Measurements from ENCODE around the gene MAB21L1. TPM values are rescaled to one million over a fixed set of nuclear protein-coding genes. Genes with fewer than 3 reads are reported as not detected.

The MAB21L1 gene
- total and polyA plus RNA-seq, 2 donors (not counting 3 experiments of a cell fraction or from before 2014, with no cell fraction given) = 0.03 TPM; not detected in 1

DNA sequence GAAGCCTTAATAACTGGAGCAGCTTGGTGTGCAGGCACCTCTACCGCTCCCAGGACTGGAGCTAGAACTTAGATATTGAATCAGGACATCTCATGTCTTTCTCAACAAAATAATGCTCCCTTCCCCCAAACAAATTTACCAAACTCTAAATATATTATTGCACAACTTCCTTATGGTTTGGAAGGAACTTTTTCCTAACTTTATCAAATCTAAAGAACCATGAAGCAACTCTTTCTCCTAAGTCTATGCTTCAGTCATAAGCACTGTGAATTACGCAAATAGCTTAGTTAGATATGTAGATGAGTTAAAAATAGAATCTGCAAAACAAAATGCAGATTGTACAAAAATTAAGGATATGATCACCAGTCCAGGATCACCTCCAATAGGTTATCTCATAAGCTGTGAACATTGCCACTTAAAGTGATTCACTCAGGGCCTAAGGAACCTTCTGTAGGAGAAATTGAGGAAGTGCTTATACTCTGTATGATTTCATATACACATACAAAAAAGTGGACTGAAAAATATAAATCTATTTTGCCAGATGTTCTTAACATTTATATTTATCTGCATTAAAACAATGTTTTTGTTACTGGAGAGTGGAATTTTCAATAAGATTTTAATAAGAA lies 20.4 kb upstream of the MAB21L1 start:
- FAIRE-seq (no peak), DNase-seq (ENCODE audit: low read depth, low spot score) (no peak)
- no TSS peak for BruUV-seq (replicated peaks)
- dilution Hi-C loops (cut with MboI; ENCODE audit: extremely low pct_ligation_motif_present, low sequenced_read_pairs) = no loop called here
- CTCF ChIA-PET = interaction anchor here (0.9 to 1.3 kb wide), 2 partner anchors 9 to 13 kb away, joined by 3 read pairs; no protein-coding TSS in a partner anchor
- Histone ChIP-seq H2AFZ (ENCODE audit: low read depth, low read length) (no peak overlapping the region), H3K9me3 (replicated peaks; ENCODE audit: control insufficient read depth, insufficient read depth, low read length) (no peaks in the 10 kb centered on the region), H3K9me1 (replicated peaks; ENCODE audit: control insufficient read depth, extremely low read depth, insufficient read depth, low read length) (no peaks in the 10 kb centered on the region), H3K9ac (replicated peaks; ENCODE audit: extremely low read depth, insufficient read depth, low read length) (no peak overlapping the region), H3K36me3 (ENCODE audit: control insufficient read depth in 2 of 2, extremely low read depth in 1 of 2, insufficient read depth in 2 of 2, low read length in 2 of 2) (no peaks in the 10 kb centered on the region), H3K4me3 (replicated peaks in 1 of 3; ENCODE audit: insufficient read depth in 1 of 3, low read depth in 1 of 3, low read length in 3 of 3) (no peak overlapping the region), H3K79me2 (ENCODE audit: control insufficient read depth, insufficient read depth, low read length) (no peaks in the 10 kb centered on the region), H3K27me3 (ENCODE audit: control insufficient read depth in 2 of 2, insufficient read depth in 2 of 2, low read length in 2 of 2) (no peaks in the 10 kb centered on the region), H4K20me1 (replicated peaks; ENCODE audit: control insufficient read depth, extremely low read depth, insufficient read depth, low read length) (no peaks in the 10 kb centered on the region), H3K4me2 (ENCODE audit: insufficient read depth, low read length) (no peak overlapping the region), H3K27ac (ENCODE audit: insufficient read depth, low read depth, low read length) (no peak overlapping the region), H3K4me1 (ENCODE audit: control insufficient read depth, extremely low read depth, insufficient read depth, low read length) (no peaks in the 10 kb centered on the region)
- no peak for TF ChIP-seq JUN (IDR thresholded peaks at IDR 0.05; ENCODE audit: borderline replicate concordance, insufficient read depth, insufficient read length, low read depth)
- TF ChIP-seq POLR2A (IDR thresholded peaks at IDR 0.05; ENCODE audit: low read depth, low read length) = no peak
- no peak for TF ChIP-seq FOS (IDR thresholded peaks at IDR 0.05; ENCODE audit: borderline replicate concordance, insufficient read depth, low read length)
- intact Hi-C loops (cut with micrococcal nuclease) = no loop called here
- POLR2A ChIA-PET = no interaction called here

DNA sequence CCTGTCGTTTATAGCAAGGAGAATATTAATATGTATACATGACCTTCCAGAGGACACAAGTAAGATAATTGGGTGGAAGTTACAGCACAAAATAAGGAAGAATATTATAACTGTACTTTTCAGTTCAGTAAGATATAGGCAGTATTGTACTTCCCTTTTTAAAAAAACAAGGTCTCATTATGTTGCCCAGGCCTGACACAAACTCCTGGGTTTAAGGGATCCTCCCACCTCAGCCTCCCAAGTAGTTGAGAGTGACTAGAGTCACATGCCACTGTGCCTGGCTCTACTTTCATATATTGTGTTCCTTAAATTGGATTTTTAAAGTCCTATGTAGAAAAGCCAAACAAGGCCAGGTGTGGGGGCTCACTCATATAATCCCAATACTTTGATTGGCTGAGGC lies 19.5 kb upstream of the MAB21L1 start:
- intact Hi-C loops (cut with micrococcal nuclease) (no loop called here), dilution Hi-C loops (cut with MboI; ENCODE audit: extremely low pct_ligation_motif_present, low sequenced_read_pairs) (no loop called here)
- H3K27ac ChIP-seq (ENCODE audit: insufficient read depth, low read depth, low read length) = no peak overlapping the region
- H3K4me2 ChIP-seq (ENCODE audit: insufficient read depth, low read length) = no peak overlapping the region
- BruUV-seq (replicated peaks) = no TSS peak
- TF ChIP-seq CTCF (IDR thresholded peaks at IDR 0.05; ENCODE audit: extremely low read depth in 1 of 2, insufficient read depth in 1 of 2, low read depth in 1 of 2, low read length in 2 of 2) = no peak
- TF ChIP-seq GATA2 (IDR thresholded peaks at IDR 0.05; ENCODE audit: insufficient read depth, insufficient read length, low read depth, low read length) = no peak
- TF ChIP-seq POLR2A (IDR thresholded peaks at IDR 0.05; ENCODE audit: low read depth, low read length) = no peak
- no peak for TF ChIP-seq EZH2 (IDR thresholded peaks at IDR 0.05; ENCODE audit: borderline replicate concordance, low read depth, low read length, severe bottlenecking)
- no peak for TF ChIP-seq JUN (IDR thresholded peaks at IDR 0.05; ENCODE audit: borderline replicate concordance, insufficient read depth, insufficient read length, low read depth)
- TF ChIP-seq MYC (IDR thresholded peaks at IDR 0.05; ENCODE audit: low read depth, low read length) = no peak
- no peak for TF ChIP-seq MAX (IDR thresholded peaks at IDR 0.05; ENCODE audit: insufficient read depth, insufficient read length)
- TF ChIP-seq FOS (IDR thresholded peaks at IDR 0.05; ENCODE audit: borderline replicate concordance, insufficient read depth, low read length) = no peak
- no peak for TF ChIP-seq POLR2AphosphoS5 (IDR thresholded peaks at IDR 0.05; ENCODE audit: insufficient read depth, low read depth, low read length)
- no peak overlapping the region for H3K9ac ChIP-seq (replicated peaks; ENCODE audit: extremely low read depth, insufficient read depth, low read length)
- H3K36me3 ChIP-seq (ENCODE audit: control insufficient read depth in 2 of 2, extremely low read depth in 1 of 2, insufficient read depth in 2 of 2, low read length in 2 of 2) = no peaks in the 10 kb centered on the region
- no peaks in the 10 kb centered on the region for H3K9me3 ChIP-seq (replicated peaks; ENCODE audit: control insufficient read depth, insufficient read depth, low read length)
- no peak overlapping the region for H2AFZ ChIP-seq (ENCODE audit: low read depth, low read length)
- no peak overlapping the region for H3K4me3 ChIP-seq (replicated peaks in 1 of 3; ENCODE audit: insufficient read depth in 1 of 3, low read depth in 1 of 3, low read length in 3 of 3)
- DNase-seq (ENCODE audit: low read depth, low spot score) (no peak), FAIRE-seq (no peak)
- POLR2A ChIA-PET = no interaction called here
- no peaks in the 10 kb centered on the region for H3K27me3 ChIP-seq (ENCODE audit: control insufficient read depth in 2 of 2, insufficient read depth in 2 of 2, low read length in 2 of 2)
- H3K9me1 ChIP-seq (replicated peaks; ENCODE audit: control insufficient read depth, extremely low read depth, insufficient read depth, low read length) = no peaks in the 10 kb centered on the region
- CTCF ChIA-PET = interaction anchor here (0.9 kb wide), 1 partner anchor 14 kb away, joined by 3 read pairs; no protein-coding TSS in a partner anchor
- H4K20me1 ChIP-seq (replicated peaks; ENCODE audit: control insufficient read depth, extremely low read depth, insufficient read depth, low read length) = no peaks in the 10 kb centered on the region
- no peaks in the 10 kb centered on the region for H3K4me1 ChIP-seq (ENCODE audit: control insufficient read depth, extremely low read depth, insufficient read depth, low read length)
- no peaks in the 10 kb centered on the region for H3K79me2 ChIP-seq (ENCODE audit: control insufficient read depth, insufficient read depth, low read length)

Measured in endothelial cell of umbilical vein (primary cell).